Astrocyte of the spinal cord (primary cell): ENCODE measurements around the gene ANKMY2.

ENCODE experiments used
- DNase-seq: peaks from one replicate; pipeline ENCODE4 v3.0.0; 2011; ENCODE audit warnings: low read depth, low spot score
- H3K4me3 ChIP-seq: 2 replicates; pipeline ENCODE4 v1.5.1; 2011; ENCODE audit warnings: low read depth, mild to moderate bottlenecking, low read length, moderate library complexity
- in situ Hi-C: cut with HindIII; loops from 2 replicates; pipeline ENCODE4 v1.10.0; 2017; ENCODE audit warnings: low sequenced_read_pairs
- TF ChIP-seq, protein P1 (sequence below): IDR thresholded peaks from 2 replicates; pipeline ENCODE4 v1.5.1; 2012; ENCODE audit warnings: low read depth, mild to moderate bottlenecking, low read length, inconsistent platforms

ANKMY2 gene

DNA sequence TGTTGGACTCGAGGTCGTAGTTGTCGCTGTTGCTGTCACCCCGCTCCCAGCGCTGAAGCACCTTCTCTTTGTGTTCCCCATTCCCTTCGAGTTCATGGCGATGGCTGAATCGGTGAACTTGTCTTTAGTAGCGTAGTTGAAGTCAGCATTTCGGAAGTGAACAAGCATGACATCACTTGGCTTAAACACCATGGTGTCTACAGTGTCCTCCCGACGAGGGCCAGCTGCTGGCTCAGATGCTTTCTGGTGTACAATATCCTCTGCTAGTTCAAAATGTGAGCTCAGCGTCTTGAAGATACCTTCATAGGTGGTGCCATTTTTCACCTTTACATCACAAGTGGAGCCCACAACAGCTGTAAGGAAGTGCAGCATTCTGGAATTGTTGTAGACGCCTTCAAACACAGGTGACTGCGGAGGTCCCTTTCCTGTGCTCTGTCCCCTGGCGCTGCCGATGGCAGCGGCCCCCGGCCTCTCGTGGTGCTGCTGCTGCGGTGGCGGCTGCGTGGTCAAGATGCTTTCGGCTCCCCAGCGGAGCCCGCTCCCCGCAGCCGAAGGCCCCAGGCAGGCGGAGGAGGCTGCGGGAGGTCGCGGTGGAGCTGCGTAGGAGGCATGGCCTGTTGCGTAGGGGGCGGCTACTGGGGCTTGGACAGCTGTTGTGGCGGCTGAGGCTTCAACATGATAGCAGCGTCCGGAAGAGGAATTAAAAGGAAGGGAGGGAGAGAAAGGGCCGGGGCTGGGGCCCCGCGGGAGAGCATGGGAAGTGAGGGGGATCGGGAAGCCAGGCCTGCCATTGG is 59.3 kb downstream of the ANKMY2 start:
- in situ Hi-C loops, result no loop called here
- H3K4me3 ChIP-seq, result no peak overlapping the region
- peak; percentile 29 for DNase-seq
- TF ChIP-seq, protein P1, sequence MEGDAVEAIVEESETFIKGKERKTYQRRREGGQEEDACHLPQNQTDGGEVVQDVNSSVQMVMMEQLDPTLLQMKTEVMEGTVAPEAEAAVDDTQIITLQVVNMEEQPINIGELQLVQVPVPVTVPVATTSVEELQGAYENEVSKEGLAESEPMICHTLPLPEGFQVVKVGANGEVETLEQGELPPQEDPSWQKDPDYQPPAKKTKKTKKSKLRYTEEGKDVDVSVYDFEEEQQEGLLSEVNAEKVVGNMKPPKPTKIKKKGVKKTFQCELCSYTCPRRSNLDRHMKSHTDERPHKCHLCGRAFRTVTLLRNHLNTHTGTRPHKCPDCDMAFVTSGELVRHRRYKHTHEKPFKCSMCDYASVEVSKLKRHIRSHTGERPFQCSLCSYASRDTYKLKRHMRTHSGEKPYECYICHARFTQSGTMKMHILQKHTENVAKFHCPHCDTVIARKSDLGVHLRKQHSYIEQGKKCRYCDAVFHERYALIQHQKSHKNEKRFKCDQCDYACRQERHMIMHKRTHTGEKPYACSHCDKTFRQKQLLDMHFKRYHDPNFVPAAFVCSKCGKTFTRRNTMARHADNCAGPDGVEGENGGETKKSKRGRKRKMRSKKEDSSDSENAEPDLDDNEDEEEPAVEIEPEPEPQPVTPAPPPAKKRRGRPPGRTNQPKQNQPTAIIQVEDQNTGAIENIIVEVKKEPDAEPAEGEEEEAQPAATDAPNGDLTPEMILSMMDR, result no peak

DNA sequence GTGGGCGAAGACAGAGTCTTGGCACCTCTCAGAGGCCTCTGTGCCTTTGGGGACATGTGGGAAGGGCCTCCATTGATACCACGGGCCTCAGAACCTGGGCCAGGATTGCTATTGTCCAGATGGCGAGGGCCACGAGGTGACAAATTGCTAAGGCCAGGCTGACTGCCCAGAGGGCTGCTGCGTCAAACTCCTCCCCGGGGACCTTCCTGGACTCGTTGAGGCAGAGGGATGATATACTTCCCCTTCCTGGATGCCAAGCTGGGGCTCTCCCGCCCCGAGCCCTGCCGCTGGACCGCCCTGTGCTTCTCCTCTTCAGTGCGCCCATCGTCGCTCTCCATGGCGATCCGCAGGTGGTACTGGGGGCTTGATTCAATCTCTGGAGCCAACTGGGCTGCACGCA is 60.0 kb downstream of the ANKMY2 start:
- TF ChIP-seq, protein P1, result no peak
- no peak overlapping the region for H3K4me3 ChIP-seq
- in situ Hi-C loops, result no loop called here
- DNase-seq, result no peak

- in situ Hi-C loops, result no loop called here
- DNase-seq, result no peak
- no peak overlapping the region for H3K4me3 ChIP-seq
- TF ChIP-seq, protein P1, result no peak
Measured at GRCh38 chr7:16583834-16584233, 61.7 kb downstream of the ANKMY2 start.

GRCh38 chr7:16581286-16581685 is 64.3 kb downstream of the ANKMY2 start:
- in situ Hi-C loops, result no loop called here
- no peak overlapping the region for H3K4me3 ChIP-seq

GRCh38 chr7:16579216-16579615 is 66.3 kb downstream of the ANKMY2 start:
- DNase-seq, result no peak
- no peak overlapping the region for H3K4me3 ChIP-seq
- TF ChIP-seq, protein P1, result no peak
- in situ Hi-C loops, result no loop called here

More at GRCh38 chr7:16581286-16581685, 64.3 kb downstream of the ANKMY2 start:
- TF ChIP-seq, protein P1, result no peak
- DNase-seq, result no peak

DNA sequence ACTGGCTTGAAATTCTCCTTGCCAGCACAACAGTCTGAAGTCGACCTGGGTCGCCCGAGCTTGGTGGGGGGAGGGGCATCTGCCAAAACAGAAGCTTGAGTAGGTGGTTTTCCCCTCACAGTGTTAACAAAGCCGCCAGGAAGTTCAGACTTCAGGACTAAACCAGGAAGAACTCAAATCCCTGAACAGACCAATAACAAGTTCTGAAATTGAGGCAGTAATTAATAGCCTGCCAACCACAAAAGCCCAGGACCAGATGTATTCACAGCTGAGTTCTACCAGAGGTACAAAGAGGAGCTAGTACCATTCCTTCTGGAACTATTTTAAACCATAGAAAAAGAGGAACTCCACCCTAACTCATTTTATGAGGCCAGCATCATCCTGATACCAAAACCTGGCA is 73.6 kb downstream of the ANKMY2 start:
- TF ChIP-seq, protein P1, result no peak
- DNase-seq, result no peak

More for the DNA sequence above, 73.6 kb downstream of the ANKMY2 start:
- in situ Hi-C loops, result no loop called here
- H3K4me3 ChIP-seq, result no peak overlapping the region
